H1 (cell line): ENCODE data around the gene ELP4. TPM values are rescaled to one million over a fixed set of nuclear protein-coding genes. Genes with fewer than 3 reads are reported as not detected.

ENCODE experiments used
- CTCF ChIA-PET: fragments of 300-600 bp; sonication (Branson Sonifier 250); formaldehyde crosslinking; loops from one replicate; lab custom pipeline; 2021; ENCODE audit not compliant: partially characterized antibody; lab: Charles Lee
- POLR2A ChIA-PET: fragments of 300-600 bp; sonication (Branson Sonifier 250); formaldehyde crosslinking; loops from one replicate; lab custom pipeline; 2021; ENCODE audit warnings: inconsistent platforms; ENCODE audit not compliant: partially characterized antibody; lab: Charles Lee
- DNase-seq, 2 experiments: peaks; one replicate each; pipeline versions ENCODE4 v3.0.0 to v3.0.0-alpha.2; 2010 to 2022; ENCODE audit warnings: low spot score in 2 of 2, low read depth in 1 of 2, mixed read lengths in 1 of 2
- FAIRE-seq: peaks from 2 replicates; lab custom pipeline; 2011; peaks lifted over from hg19 to GRCh38; lab: Jason Lieb, UNC
- H2AFZ ChIP-seq: 2 replicates; pipeline ENCODE4 v1.8.1; 2012; ENCODE audit warnings: low read length, inconsistent platforms
- H2AK5ac ChIP-seq: 2 replicates; pipeline ENCODE4 v1.6.1; 2013; ENCODE audit warnings: low read depth, low read length
- H2BK120ac ChIP-seq: replicated peaks from 2 replicates; pipeline ENCODE3; 2013; ENCODE audit warnings: low read depth, low read length, inconsistent platforms
- H2BK12ac ChIP-seq: 2 replicates; pipeline ENCODE4 v1.6.1; 2013; ENCODE audit warnings: low read depth, low read length
- H2BK15ac ChIP-seq: 2 replicates; pipeline ENCODE4 v1.6.1; 2013; ENCODE audit warnings: low read length
- H2BK20ac ChIP-seq: 2 replicates; pipeline ENCODE4 v1.6.1; 2013; ENCODE audit warnings: low read length
- H2BK5ac ChIP-seq: 2 replicates; pipeline ENCODE4 v1.6.1; 2013; ENCODE audit warnings: low read depth, low read length
- H3K14ac ChIP-seq: 2 replicates; pipeline ENCODE4 v1.6.1; 2013; ENCODE audit warnings: inconsistent platforms; ENCODE audit not compliant: insufficient read length
- H3K18ac ChIP-seq: 2 replicates; pipeline ENCODE4 v1.6.1; 2013; ENCODE audit warnings: low read length; ENCODE audit errors: extremely low read depth
- H3K23ac ChIP-seq: 2 replicates; pipeline ENCODE4 v1.6.1; 2013; ENCODE audit warnings: inconsistent platforms; ENCODE audit not compliant: insufficient read length
- H3K23me2 ChIP-seq: 2 replicates; pipeline ENCODE4 v1.6.1; 2013; ENCODE audit warnings: low read depth, low read length
- H3K27ac ChIP-seq: 2 replicates; pipeline ENCODE4 v1.6.1; 2011; ENCODE audit warnings: low read depth, low read length, inconsistent platforms
- H3K27me3 ChIP-seq, 4 experiments: replicated peaks in 1 of 4; 1 replicate in 1 of 4; 2 replicates in 3 of 4; pipeline versions ENCODE4 v1.6.1 to v1.8.1; 2011 to 2013; ENCODE audit warnings: low read length in 3 of 4, mild to moderate bottlenecking in 3 of 4, inconsistent platforms in 2 of 4, mixed read lengths in 2 of 4, moderate library complexity in 1 of 4; ENCODE audit not compliant: control insufficient read depth in 3 of 4, insufficient read depth in 3 of 4; ENCODE audit errors: extremely low read depth in 1 of 4
- H3K36me3 ChIP-seq, 4 experiments: 2 replicates each; pipeline versions ENCODE4 v1.6.1 to v1.8.1; 2011 to 2013; ENCODE audit warnings: mild to moderate bottlenecking in 4 of 4, low read length in 3 of 4, moderate library complexity in 2 of 4, control low read depth in 1 of 4, inconsistent platforms in 1 of 4; ENCODE audit not compliant: insufficient read depth in 4 of 4, control insufficient read depth in 2 of 4
- H3K4ac ChIP-seq: replicated peaks from 2 replicates; pipeline ENCODE3; 2013; ENCODE audit warnings: low read length, low read depth, mixed read lengths, inconsistent platforms; ENCODE audit not compliant: insufficient read length
- H3K4me1 ChIP-seq, 4 experiments: replicated peaks in 1 of 4; 1 replicate in 1 of 4; 2 replicates in 3 of 4; pipeline versions ENCODE4 v1.6.1 to v1.8.1; 2011 to 2013; ENCODE audit warnings: low read length in 3 of 4, inconsistent platforms in 2 of 4, mixed read lengths in 1 of 4; ENCODE audit not compliant: insufficient read depth in 4 of 4, control insufficient read depth in 3 of 4
- H3K4me2 ChIP-seq, 2 experiments: 2 replicates each; pipeline versions ENCODE4 v1.6.1 to v1.8.1; 2011 to 2013; ENCODE audit warnings: low read depth in 2 of 2, low read length in 2 of 2, control low read depth in 1 of 2, inconsistent platforms in 1 of 2, mild to moderate bottlenecking in 1 of 2; ENCODE audit not compliant: insufficient read depth in 1 of 2
- H3K4me3 ChIP-seq, 4 experiments: fragments of 200-600, 300-600 bp in 1 of 4; sonication (generic), shearing (Covaris generic), sonication (Bioruptor Twin) in 1 of 4; 2 replicates each; pipeline versions ENCODE4 v1.5.1 to v1.8.1; 2011 to 2016; ENCODE audit warnings: low read length in 4 of 4, low read depth in 3 of 4, control low read depth in 2 of 4, inconsistent platforms in 2 of 4, mild to moderate bottlenecking in 2 of 4, mixed read lengths in 1 of 4, moderate library complexity in 1 of 4; ENCODE audit not compliant: insufficient read depth in 2 of 4; ENCODE audit errors: extremely low read depth in 1 of 4
- H3K56ac ChIP-seq: replicated peaks from 2 replicates; pipeline ENCODE3; 2013; ENCODE audit warnings: low read depth, mild to moderate bottlenecking, mixed read lengths, low read length, inconsistent platforms; ENCODE audit not compliant: insufficient read length
- H3K79me1 ChIP-seq: 2 replicates; pipeline ENCODE4 v1.6.1; 2013; ENCODE audit warnings: low read depth, low read length, control low read depth
- H3K79me2 ChIP-seq, 2 experiments: 2 replicates each; pipeline versions ENCODE4 v1.6.1 to v1.8.1; 2012 to 2013; ENCODE audit warnings: low read length in 2 of 2, mild to moderate bottlenecking in 2 of 2, inconsistent platforms in 1 of 2; ENCODE audit not compliant: insufficient read depth in 2 of 2, control insufficient read depth in 1 of 2
- H3K9ac ChIP-seq, 4 experiments: replicated peaks in 1 of 4; 1 replicate in 1 of 4; 2 replicates in 3 of 4; pipeline versions ENCODE4 v1.6.1 to v1.8.1; 2011 to 2013; ENCODE audit warnings: low read depth in 3 of 4, low read length in 3 of 4, control low read depth in 2 of 4, mild to moderate bottlenecking in 2 of 4, moderate library complexity in 2 of 4, inconsistent platforms in 1 of 4; ENCODE audit errors: extremely low read depth in 1 of 4
- H3K9me3 ChIP-seq, 2 experiments: 2 replicates each; pipeline versions ENCODE4 v1.6.1 to v1.8.1; 2012 to 2013; ENCODE audit warnings: mild to moderate bottlenecking in 2 of 2, moderate library complexity in 2 of 2, control low read depth in 1 of 2, inconsistent platforms in 1 of 2, low read depth in 1 of 2, low read length in 1 of 2, mixed read lengths in 1 of 2; ENCODE audit not compliant: insufficient read depth in 2 of 2
- H4K20me1 ChIP-seq, 2 experiments: replicated peaks in 1 of 2; 2 replicates each; pipeline versions ENCODE3 to v1.8.1; 2011 to 2013; ENCODE audit warnings: inconsistent platforms in 2 of 2, low read length in 2 of 2, mild to moderate bottlenecking in 1 of 2; ENCODE audit not compliant: insufficient read depth in 2 of 2, control insufficient read depth in 1 of 2
- H4K5ac ChIP-seq: 2 replicates; pipeline ENCODE4 v1.6.1; 2013; ENCODE audit warnings: low read length, low read depth, mixed read lengths, inconsistent platforms; ENCODE audit not compliant: insufficient read length
- H4K8ac ChIP-seq: 2 replicates; pipeline ENCODE4 v1.8.0; 2013; ENCODE audit warnings: mild to moderate bottlenecking, moderate library complexity, low read length, inconsistent platforms; ENCODE audit not compliant: insufficient read depth; ENCODE audit errors: extremely low read depth
- H4K91ac ChIP-seq: replicated peaks from 2 replicates; pipeline ENCODE3; 2013; ENCODE audit warnings: low read length, mixed read lengths, inconsistent platforms; ENCODE audit not compliant: insufficient read length
- HDAC2 ChIP-seq, 2 experiments: fragments of 300-600 bp in 1 of 2; sonication (generic) in 1 of 2; IDR thresholded peaks; 2 replicates each; pipeline ENCODE4 v1.6.1; 2011 to 2012; ENCODE audit warnings: low read depth in 2 of 2, low read length in 2 of 2, mild to moderate bottlenecking in 2 of 2, moderate library complexity in 2 of 2, borderline replicate concordance in 1 of 2, inconsistent platforms in 1 of 2
- NANOG ChIP-seq: IDR thresholded peaks from 2 replicates; pipeline ENCODE4 v1.6.1; 2011; ENCODE audit warnings: low read length, low read depth, mild to moderate bottlenecking, inconsistent platforms; ENCODE audit not compliant: insufficient read depth, poor library complexity, severe bottlenecking
- PHF8 ChIP-seq: fragments of 200-600 bp; sonication (generic); conservative IDR thresholded peaks from 2 replicates; pipeline ENCODE4 v1.7.1; 2012; ENCODE audit warnings: low read depth, mild to moderate bottlenecking, inconsistent platforms, low read length, moderate library complexity
- TAF1 ChIP-seq: IDR thresholded peaks from 2 replicates; pipeline ENCODE4 v1.6.1; 2011; ENCODE audit warnings: mild to moderate bottlenecking, low read depth, low read length
- WGBS, 2 experiments: shearing (Covaris generic) in 1 of 2; methylation state at CpG; one replicate each; pipeline versions ENCODE4 v1.1.6 to v1.1.7; 2013 to 2015; ENCODE audit warnings: low lambda C conversion rate in 2 of 2, mixed read lengths in 2 of 2, inconsistent platforms in 1 of 2, low coverage in 1 of 2, missing lambda C conversion rate in 1 of 2; ENCODE audit not compliant: insufficient replicate concordance in 2 of 2, insufficient coverage in 1 of 2, insufficient read length in 1 of 2; ENCODE audit errors: extremely low coverage in 1 of 2, missing lambda C conversion rate in 1 of 2; 5-methylcytosine and 5-hydroxymethylcytosine counted together
- polyA plus RNA-seq, 7 experiments: library from polyadenylated mRNA; depleted of rRNA in 3 of 7; stranded (reverse) in 5 of 7; unstranded in 2 of 7; fragments of >200 nt in 5 of 7; fragments of 200-250 nt in 2 of 7; gene quantifications; 1 replicate in 5 of 7; 2 replicates in 1 of 7; 4 replicates in 1 of 7; pipeline versions ENCODE4 v1.2.1 to v1.2.3, GENCODE V29; 2011 to 2013; ENCODE audit warnings: missing spikeins in 2 of 7, mixed read lengths in 2 of 7
- total RNA-seq: library from RNA; stranded (reverse); fragmentation: NEBNext Ultra II Directional; extraction: Animal tissue kit (Norgen Biotek cat#: 25700); gene quantifications from 2 replicates; pipeline ENCODE4 v1.2.1, GENCODE V29; 2021

The ELP4 gene
- total and polyA plus RNA-seq, 2 of the 8 experiments (the other 6 are each of a cell fraction or from before 2014, with no cell fraction given), result 14.0 to 18.6 TPM

DNA sequence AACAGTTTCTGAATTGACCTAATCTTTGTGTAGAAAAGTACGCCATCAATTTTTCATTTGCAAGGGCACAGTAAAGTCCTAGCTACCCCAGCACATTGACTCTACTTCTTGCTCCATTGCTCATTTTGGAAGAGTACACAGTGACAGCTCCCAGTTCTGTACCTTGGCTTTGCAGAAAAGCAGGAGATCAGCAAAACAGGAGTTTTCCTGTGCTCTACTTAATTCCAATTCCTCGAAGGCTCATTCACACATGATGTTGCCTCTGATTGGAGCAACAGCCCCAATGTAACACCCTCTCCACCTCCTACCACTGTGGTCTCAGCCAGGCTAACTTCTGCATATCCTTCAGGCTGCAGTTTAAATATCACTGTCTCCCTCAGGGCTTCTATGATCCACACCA lies 182.9 kb downstream of the ELP4 start:
- FAIRE-seq (no peak), DNase-seq (no peak)
- no peak overlapping the region for H3K56ac ChIP-seq
- no peak overlapping the region for H3K4me3 ChIP-seq
- no peaks in the 10 kb centered on the region for H3K79me2 ChIP-seq
- no peak overlapping the region for H2BK5ac ChIP-seq
- peaks cover 0 to 3% (median 0%) of the 10 kb centered on the region in 4 experiments; a peak in 1 of 7 replicates for H3K4me1 ChIP-seq
- no peak overlapping the region for H2AK5ac ChIP-seq
- no peak overlapping the region; a peak in 1 of 7 replicates for H3K9ac ChIP-seq
- no peak overlapping the region for H4K8ac ChIP-seq
- no peaks in the 10 kb centered on the region for H3K79me1 ChIP-seq
- no peaks in the 10 kb centered on the region for H3K23me2 ChIP-seq
- 90% methylated on average over 2 of the region's 2 CpGs; no CpG with 5 or more reads in 1 of the 2 experiments for WGBS, 2 experiments
- H3K4ac ChIP-seq, result no peak overlapping the region
- no peak overlapping the region for H3K4me2 ChIP-seq
- ChIA-PET CTCF (no interaction called here), POLR2A (no interaction called here)
- no peak overlapping the region for H3K23ac ChIP-seq
- no peak overlapping the region for H2BK12ac ChIP-seq
- H4K91ac ChIP-seq, result no peak overlapping the region
- H3K18ac ChIP-seq, result no peak overlapping the region
- no peak overlapping the region for H4K5ac ChIP-seq
- no peaks in the 10 kb centered on the region for H3K27me3 ChIP-seq
- H3K9me3 ChIP-seq, result no peaks in the 10 kb centered on the region
- H2BK15ac ChIP-seq, result no peak overlapping the region
- no peak for TF ChIP-seq HDAC2 (IDR thresholded peaks at IDR 0.05; ENCODE audit: borderline replicate concordance in 1 of 2, low read depth in 2 of 2, low read length in 2 of 2)
- no peak for TF ChIP-seq NANOG
- TF ChIP-seq TAF1, result no peak
- TF ChIP-seq PHF8, result no peak
- no peak overlapping the region for H2BK20ac ChIP-seq
- H3K36me3 ChIP-seq, result no peaks in the 10 kb centered on the region
- no peak overlapping the region for H3K27ac ChIP-seq
- no peak overlapping the region for H2AFZ ChIP-seq
- H2BK120ac ChIP-seq, result no peak overlapping the region
- H4K20me1 ChIP-seq, result no peaks in the 10 kb centered on the region
- H3K14ac ChIP-seq, result no peak overlapping the region
